B cell (primary cell): ENCODE results near the gene ERC1. TPM values are rescaled to one million over a fixed set of nuclear protein-coding genes. Genes with fewer than 3 reads are reported as not detected.

Source experiments
- ATAC-seq: fragments of 200-7000 bp; cut with Tn5 transposase; one replicate; pipeline ENCODE4 v1.10.0; 2021; ENCODE audit warnings: low read depth, mild to moderate bottlenecking, moderate number of reproducible peaks, moderate library complexity
- CTCF ChIA-PET: fragments of 350-600 bp; sonication (Branson Sonifier 250); formaldehyde crosslinking; loops from one replicate; lab custom pipeline; 2021; ENCODE audit warnings: antibody characterized with exemption, inconsistent platforms; lab: Charles Lee
- POLR2A ChIA-PET: fragments of 350-600 bp; sonication (Branson Sonifier 250); formaldehyde crosslinking; loops from one replicate; lab custom pipeline; 2021; ENCODE audit warnings: antibody characterized with exemption; lab: Charles Lee
- DNase-seq: peaks from one replicate; pipeline ENCODE4 v3.0.0; 2013
- H2AFZ ChIP-seq: 2 replicates; pipeline ENCODE4 v1.6.1; 2012; ENCODE audit warnings: mild to moderate bottlenecking, low read depth, low read length; ENCODE audit not compliant: insufficient read depth, poor library complexity, severe bottlenecking
- H3K27ac ChIP-seq, 2 donors: 1 replicate in 1 of 2; 2 replicates in 1 of 2; pipeline ENCODE4 v1.5.1; 2012 to 2013; ENCODE audit warnings: low read length in 2 of 2, mild to moderate bottlenecking in 2 of 2, moderate library complexity in 1 of 2
- H3K27me3 ChIP-seq, 4 experiments: fragments of 200-600 bp in 1 of 4; sonication (generic) in 1 of 4; replicated peaks in 1 of 4; 1 replicate in 2 of 4; 2 replicates in 2 of 4; pipeline versions ENCODE4 v1.6.1 to v1.7.0; 2013 to 2016; ENCODE audit warnings: low read length in 3 of 4, mild to moderate bottlenecking in 2 of 4, mixed read lengths in 1 of 4, moderate library complexity in 1 of 4; ENCODE audit not compliant: insufficient read depth in 4 of 4, control insufficient read depth in 3 of 4; ENCODE audit errors: control extremely low read depth in 1 of 4
- H3K36me3 ChIP-seq, 2 experiments: replicated peaks in 1 of 2; 1 replicate in 1 of 2; 2 replicates in 1 of 2; pipeline versions ENCODE4 v1.6.1 to v1.7.1; 2013; ENCODE audit warnings: low read length in 1 of 2; ENCODE audit not compliant: insufficient read depth in 2 of 2, control insufficient read depth in 1 of 2; ENCODE audit errors: control extremely low read depth in 1 of 2, extremely low read depth in 1 of 2
- H3K4me1 ChIP-seq, 2 donors: fragments of 200-600 bp in 1 of 2; sonication (generic) in 1 of 2; 1 replicate in 1 of 2; 2 replicates in 1 of 2; pipeline versions ENCODE4 v1.5.1 to v1.6.1; 2013 to 2017; ENCODE audit warnings: low read length in 2 of 2; ENCODE audit not compliant: control insufficient read depth in 2 of 2, insufficient read depth in 2 of 2
- H3K4me2 ChIP-seq: replicated peaks from 2 replicates; pipeline ENCODE3; 2012; ENCODE audit warnings: mild to moderate bottlenecking, low read depth, low read length; ENCODE audit not compliant: poor library complexity, severe bottlenecking
- H3K4me3 ChIP-seq, 5 experiments: fragments of 200-600 bp in 1 of 5; sonication (generic) in 1 of 5; 1 replicate in 3 of 5; 2 replicates in 2 of 5; pipeline versions ENCODE4 v1.5.1 to v1.7.0; 2011 to 2016; ENCODE audit warnings: low read length in 4 of 5, mild to moderate bottlenecking in 4 of 5, low read depth in 2 of 5, control low read depth in 1 of 5, moderate library complexity in 1 of 5; ENCODE audit not compliant: insufficient read depth in 1 of 5; ENCODE audit errors: control extremely low read depth in 1 of 5, extremely low read depth in 1 of 5
- H3K79me2 ChIP-seq: fragments of 200-600 bp; sonication (generic); one replicate; pipeline ENCODE4 v1.6.0; 2016; ENCODE audit warnings: low read length; ENCODE audit not compliant: control insufficient read depth, insufficient read depth
- H3K9ac ChIP-seq: fragments of 200-600 bp; sonication (generic); 2 replicates; pipeline ENCODE4 v1.6.1; 2017; ENCODE audit warnings: mild to moderate bottlenecking, low read length, moderate library complexity
- H3K9me3 ChIP-seq, 3 donors: one replicate each; pipeline versions ENCODE4 v1.6.1 to v1.7.1; 2013; ENCODE audit warnings: low read length in 2 of 3; ENCODE audit not compliant: control insufficient read depth in 2 of 3, insufficient read depth in 1 of 3; ENCODE audit errors: control extremely low read depth in 1 of 3
- H4K20me1 ChIP-seq: 2 replicates; pipeline ENCODE4 v1.6.0; 2012; ENCODE audit warnings: mild to moderate bottlenecking, low read length; ENCODE audit not compliant: insufficient read depth, control insufficient read depth, poor library complexity, severe bottlenecking
- H3K27ac Mint-ChIP-seq: one replicate; pipeline ENCODE4 v1.8.0; 2021; ENCODE audit warnings: mixed read lengths
- H3K27me3 Mint-ChIP-seq: one replicate; pipeline ENCODE4 v1.8.0; 2021; ENCODE audit warnings: mixed read lengths
- H3K4me1 Mint-ChIP-seq: one replicate; pipeline ENCODE4 v1.8.0; 2021; ENCODE audit warnings: mixed read lengths
- H3K4me3 Mint-ChIP-seq: one replicate; pipeline ENCODE4 v1.8.0; 2021; ENCODE audit warnings: mixed read lengths
- H3K9me3 Mint-ChIP-seq: one replicate; pipeline ENCODE4 v1.8.0; 2022; ENCODE audit warnings: mixed read lengths; ENCODE audit not compliant: insufficient read depth
- CTCF ChIP-seq: fragments of 200-600 bp; IDR thresholded peaks from one replicate; pipeline ENCODE4 v1.8.0; 2022; ENCODE audit warnings: antibody characterized with exemption, mild to moderate bottlenecking
- EZH2 ChIP-seq: IDR thresholded peaks from 2 replicates; pipeline ENCODE4 v1.6.1; 2012; ENCODE audit warnings: borderline replicate concordance, low read depth, mild to moderate bottlenecking, moderate library complexity, low read length; ENCODE audit not compliant: insufficient read depth, poor library complexity, severe bottlenecking
- WGBS: methylation state at CpG from one replicate; pipeline ENCODE4 v1.1.5; 2013; ENCODE audit warnings: missing lambda C conversion rate; ENCODE audit not compliant: insufficient coverage; 5-methylcytosine and 5-hydroxymethylcytosine counted together
- intact Hi-C: fragments of 100-400 bp; cut with micrococcal nuclease; formaldehyde crosslinking; loops from one replicate; pipeline ENCODE4 v1.10.0; 2022
- polyA plus RNA-seq: library from polyadenylated mRNA; depleted of rRNA; stranded (reverse); fragments of >200 nt; gene quantifications from 2 replicates; pipeline ENCODE4 v1.2.3, GENCODE V29; 2012
- total RNA-seq, 2 donors: library from RNA; stranded (reverse); fragments of 120-200 nt in 1 of 2; gene quantifications; 1 replicate in 1 of 2; 2 replicates in 1 of 2; pipeline versions ENCODE4 v1.2.3 to v1.2.4, GENCODE V29; 2013 to 2022

The ERC1 gene
- total and polyA plus RNA-seq, 2 donors (not counting 1 experiment from before 2014, with no cell fraction given): 4.0 to 77.6 TPM

DNA sequence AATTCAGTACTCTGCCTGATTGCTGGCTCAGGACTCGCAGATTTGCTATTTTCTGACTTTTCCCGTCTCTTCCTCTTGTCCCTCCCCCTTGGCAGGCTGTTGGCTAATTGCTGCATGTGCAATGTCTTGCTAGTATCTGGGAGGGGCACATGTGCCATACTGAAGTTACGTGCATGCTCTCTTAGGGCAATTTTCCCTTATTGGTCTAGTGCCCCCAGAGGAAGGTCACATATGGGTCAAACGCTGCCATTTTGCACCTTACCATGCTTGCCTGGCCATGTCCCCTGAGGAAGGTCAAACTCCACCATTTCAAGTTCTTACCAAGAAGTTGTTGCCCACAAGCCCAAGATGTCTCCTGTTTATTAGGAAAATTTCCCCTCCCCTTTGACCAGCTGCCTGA, 13.9 kb upstream of the ERC1 start:
- DNase-seq (no peak), ATAC-seq (no peak)
- no peaks in the 10 kb centered on the region for H3K36me3 ChIP-seq
- intact Hi-C loops: no loop called here
- no peak overlapping the region for H2AFZ ChIP-seq
- no peak overlapping the region for H3K4me3 ChIP-seq
- CTCF ChIA-PET: no interaction called here
- Mint-ChIP-seq H3K9me3 (no peaks in the 10 kb centered on the region), H3K4me3 (no peak overlapping the region), H3K27me3 (no peaks in the 10 kb centered on the region), H3K4me1 (no peaks in the 10 kb centered on the region), H3K27ac (no peak overlapping the region)
- no peak overlapping the region for H3K27ac ChIP-seq
- 93% methylated on average over 2 of the region's 4 CpGs for WGBS
- H3K9me3 ChIP-seq: no peaks in the 10 kb centered on the region
- POLR2A ChIA-PET: no interaction called here
- no peak for TF ChIP-seq CTCF
- TF ChIP-seq EZH2: no peak
- no peak overlapping the region for H3K9ac ChIP-seq
- H3K79me2 ChIP-seq: no peaks in the 10 kb centered on the region
- H3K4me2 ChIP-seq: no peak overlapping the region
- no peaks in the 10 kb centered on the region for H3K4me1 ChIP-seq
- no peaks in the 10 kb centered on the region for H3K27me3 ChIP-seq
- no peaks in the 10 kb centered on the region for H4K20me1 ChIP-seq

DNA sequence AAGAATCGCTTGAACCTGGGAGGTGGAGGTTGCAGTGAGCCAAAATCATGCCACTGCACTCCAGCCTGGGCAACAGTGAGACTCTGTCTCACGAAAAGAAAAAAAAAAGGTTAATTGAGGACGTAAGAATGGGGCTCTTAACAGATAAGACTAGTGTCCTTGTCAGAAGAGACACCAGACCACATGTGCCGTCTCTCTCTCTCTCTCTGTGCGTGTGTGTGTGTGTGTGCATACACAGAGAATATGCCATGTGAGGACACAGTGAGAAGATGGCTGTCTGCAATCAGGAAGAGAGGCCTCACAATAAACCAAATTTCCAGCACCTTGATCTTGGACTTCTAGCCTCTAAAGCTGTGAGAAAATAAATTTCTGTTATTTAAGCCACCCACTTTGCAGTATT, 11.7 kb upstream of the ERC1 start:
- Histone ChIP-seq H3K9me3 (no peaks in the 10 kb centered on the region), H4K20me1 (no peaks in the 10 kb centered on the region), H3K4me3 (no peak overlapping the region), H3K27me3 (no peaks in the 10 kb centered on the region), H3K36me3 (no peaks in the 10 kb centered on the region), H3K4me2 (no peak overlapping the region), H3K79me2 (no peaks in the 10 kb centered on the region), H3K4me1 (no peaks in the 10 kb centered on the region), H3K27ac (no peak overlapping the region), H3K9ac (no peak overlapping the region), H2AFZ (no peak overlapping the region)
- no peaks in the 10 kb centered on the region for H3K4me1 Mint-ChIP-seq
- intact Hi-C loops: no loop called here
- ATAC-seq: no peak
- ChIA-PET CTCF (no interaction called here), POLR2A (no interaction called here)
- H3K27me3 Mint-ChIP-seq: no peaks in the 10 kb centered on the region
- H3K9me3 Mint-ChIP-seq: no peaks in the 10 kb centered on the region
- no peak for DNase-seq
- WGBS: 100% methylated on average over 1 of the region's 5 CpGs
- no peak overlapping the region for H3K27ac Mint-ChIP-seq
- no peak overlapping the region for H3K4me3 Mint-ChIP-seq
- no peak for TF ChIP-seq CTCF
- TF ChIP-seq EZH2: no peak
